ENCODE results near the gene OR1F1. TPM values are rescaled to one million over a fixed set of nuclear protein-coding genes. Genes with fewer than 3 reads are reported as not detected.
A peak's percentile ranks its signal among the peaks of the same experiment; 100 is the strongest.

The OR1F1 gene
- total RNA-seq, 1 experiment from 2014 or later: not detected

DNA sequence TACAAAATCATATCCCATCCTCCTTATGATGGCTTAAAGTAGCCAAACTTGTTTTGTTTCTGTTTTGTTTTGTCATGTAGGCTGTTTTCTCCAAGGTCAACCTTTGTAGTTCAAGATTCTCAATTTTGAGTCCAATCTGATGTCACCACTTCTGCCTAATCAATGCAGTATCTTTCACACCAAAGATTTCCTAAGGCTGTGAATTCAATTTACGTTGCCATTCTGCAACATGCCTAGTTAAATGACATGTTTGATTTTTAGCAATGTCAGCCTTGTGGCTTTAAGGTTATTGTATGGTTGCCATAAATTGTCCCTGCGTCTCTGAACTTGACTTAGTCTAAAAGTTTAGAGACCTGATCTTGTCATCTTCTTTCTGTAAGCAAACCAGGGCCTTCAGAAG lies 32.8 kb upstream of the OR1F1 start:
- Histone ChIP-seq H3K9me3 (ENCODE audit: low read depth, low read length, poor library complexity, severe bottlenecking) (no peaks in the 10 kb centered on the region), H3K27me3 (replicated peaks; ENCODE audit: insufficient read depth, low read depth, low read length, poor library complexity) (no peaks in the 10 kb centered on the region), H3K4me3 (ENCODE audit: low read depth, low read length, poor library complexity, severe bottlenecking) (no peak overlapping the region), H3K27ac (ENCODE audit: low read depth, low read length, poor library complexity, severe bottlenecking) (no peak overlapping the region), H3K4me1 (ENCODE audit: insufficient read depth, low read length, poor library complexity, severe bottlenecking) (no peaks in the 10 kb centered on the region), H3K36me3 (ENCODE audit: insufficient read depth, low read length, poor library complexity, severe bottlenecking) (no peaks in the 10 kb centered on the region)
- CTCF ChIA-PET: no interaction called here
- no TSS peak for BruUV-seq (replicated peaks)
- POLR2A ChIA-PET (ENCODE audit: low non-redundant PET): no interaction called here
- TF ChIP-seq EZH2 (IDR thresholded peaks at IDR 0.05; ENCODE audit: borderline replicate concordance, low read depth, low read length, poor library complexity, severe bottlenecking): no peak
- TF ChIP-seq, protein P1, sequence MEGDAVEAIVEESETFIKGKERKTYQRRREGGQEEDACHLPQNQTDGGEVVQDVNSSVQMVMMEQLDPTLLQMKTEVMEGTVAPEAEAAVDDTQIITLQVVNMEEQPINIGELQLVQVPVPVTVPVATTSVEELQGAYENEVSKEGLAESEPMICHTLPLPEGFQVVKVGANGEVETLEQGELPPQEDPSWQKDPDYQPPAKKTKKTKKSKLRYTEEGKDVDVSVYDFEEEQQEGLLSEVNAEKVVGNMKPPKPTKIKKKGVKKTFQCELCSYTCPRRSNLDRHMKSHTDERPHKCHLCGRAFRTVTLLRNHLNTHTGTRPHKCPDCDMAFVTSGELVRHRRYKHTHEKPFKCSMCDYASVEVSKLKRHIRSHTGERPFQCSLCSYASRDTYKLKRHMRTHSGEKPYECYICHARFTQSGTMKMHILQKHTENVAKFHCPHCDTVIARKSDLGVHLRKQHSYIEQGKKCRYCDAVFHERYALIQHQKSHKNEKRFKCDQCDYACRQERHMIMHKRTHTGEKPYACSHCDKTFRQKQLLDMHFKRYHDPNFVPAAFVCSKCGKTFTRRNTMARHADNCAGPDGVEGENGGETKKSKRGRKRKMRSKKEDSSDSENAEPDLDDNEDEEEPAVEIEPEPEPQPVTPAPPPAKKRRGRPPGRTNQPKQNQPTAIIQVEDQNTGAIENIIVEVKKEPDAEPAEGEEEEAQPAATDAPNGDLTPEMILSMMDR (conservative IDR thresholded peaks at IDR 0.05; ENCODE audit: low read depth, low read length): no peak
- no peak for DNase-seq (ENCODE audit: low spot score)
- intact Hi-C loops (cut with micrococcal nuclease; ENCODE audit: unreplicated experiment): loop anchor here (10.0 kb wide), 1 partner anchor 100 kb away; no protein-coding TSS in a partner anchor

DNA sequence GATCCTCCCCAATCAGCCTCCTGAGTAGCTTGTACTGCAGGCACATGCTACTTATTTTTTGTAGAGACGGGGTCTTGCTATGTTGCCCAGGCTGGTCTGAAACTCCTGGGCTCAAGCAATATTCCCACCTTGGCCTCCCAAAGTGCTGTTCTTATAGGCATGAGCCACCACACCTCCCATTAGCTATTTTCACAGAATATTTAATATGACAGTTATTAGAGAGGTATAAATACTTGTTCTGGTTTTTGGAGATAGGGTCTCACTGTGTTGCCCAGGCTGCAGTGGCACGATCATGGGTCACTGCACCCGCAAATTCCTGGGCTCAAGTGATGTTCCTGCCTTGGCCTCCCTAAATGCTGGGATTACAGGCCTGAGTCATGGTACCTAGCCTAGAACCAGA lies 32.0 kb upstream of the OR1F1 start:
- Histone ChIP-seq H3K9me3 (ENCODE audit: low read depth, low read length, poor library complexity, severe bottlenecking) (no peaks in the 10 kb centered on the region), H3K4me1 (ENCODE audit: insufficient read depth, low read length, poor library complexity, severe bottlenecking) (no peaks in the 10 kb centered on the region), H3K36me3 (ENCODE audit: insufficient read depth, low read length, poor library complexity, severe bottlenecking) (no peaks in the 10 kb centered on the region), H3K27me3 (replicated peaks; ENCODE audit: insufficient read depth, low read depth, low read length, poor library complexity) (no peaks in the 10 kb centered on the region), H3K4me3 (ENCODE audit: low read depth, low read length, poor library complexity, severe bottlenecking) (no peak overlapping the region), H3K27ac (ENCODE audit: low read depth, low read length, poor library complexity, severe bottlenecking) (no peak overlapping the region)
- intact Hi-C loops (cut with micrococcal nuclease; ENCODE audit: unreplicated experiment): loop anchor here (10.0 kb wide), 1 partner anchor 101 kb away; no protein-coding TSS in a partner anchor
- no TSS peak for BruUV-seq (replicated peaks)
- DNase-seq (ENCODE audit: low spot score): no peak
- TF ChIP-seq, protein P1 (conservative IDR thresholded peaks at IDR 0.05; ENCODE audit: low read depth, low read length): no peak
- no peak for TF ChIP-seq EZH2 (IDR thresholded peaks at IDR 0.05; ENCODE audit: borderline replicate concordance, low read depth, low read length, poor library complexity, severe bottlenecking)
- CTCF ChIA-PET: no interaction called here
- POLR2A ChIA-PET (ENCODE audit: low non-redundant PET): interaction anchor here (0.6 kb wide), 1 partner anchor 524 kb away, joined by 3 read pairs; no protein-coding TSS in a partner anchor

DNA sequence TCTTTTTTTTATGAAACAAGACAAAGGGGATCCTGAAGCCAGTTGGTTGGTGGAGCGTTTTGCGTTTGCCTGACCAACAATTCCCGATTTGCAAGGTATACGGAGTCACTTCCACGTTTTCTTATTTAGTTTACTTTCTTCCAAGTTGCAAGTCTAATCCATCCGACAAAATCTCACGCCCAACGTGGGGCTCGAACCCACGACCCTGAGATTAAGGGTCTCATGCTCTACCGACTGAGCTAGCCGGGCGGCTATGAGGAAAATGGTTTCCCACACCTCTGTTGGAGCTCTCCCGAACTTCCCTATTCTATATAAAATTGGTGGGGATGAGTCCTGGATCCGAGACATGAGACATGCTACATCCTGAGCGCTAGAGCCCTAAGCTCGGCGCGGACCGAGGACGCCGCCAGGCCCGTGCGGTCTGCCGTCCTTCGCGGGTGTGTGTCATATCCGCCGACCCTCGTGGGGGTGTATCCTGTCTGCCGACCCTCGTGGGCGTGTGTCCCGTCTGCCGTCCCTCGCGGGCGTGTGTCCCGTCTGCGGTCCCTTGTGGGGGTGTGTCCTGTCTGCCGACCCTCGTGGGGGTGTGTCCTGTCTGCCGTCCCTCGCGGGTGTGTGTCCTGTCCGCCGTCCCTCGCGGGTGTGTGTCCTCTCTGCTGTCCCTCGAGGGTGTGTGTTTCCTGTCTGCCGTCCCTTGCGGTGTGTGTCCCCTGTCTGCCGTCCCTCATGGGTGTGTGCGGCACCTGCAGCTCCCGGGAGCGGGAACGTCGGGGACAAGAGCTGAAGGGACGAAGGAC lies 30.6 kb upstream of the OR1F1 start:
- H3K36me3 ChIP-seq (ENCODE audit: insufficient read depth, low read length, poor library complexity, severe bottlenecking): no peaks in the 10 kb centered on the region
- intact Hi-C loops (cut with micrococcal nuclease; ENCODE audit: unreplicated experiment): loop anchor here (10.0 kb wide), 1 partner anchor 103 kb away; no protein-coding TSS in a partner anchor
- peak; percentile 96 for DNase-seq (ENCODE audit: low spot score)
- no peaks in the 10 kb centered on the region for H3K4me1 ChIP-seq (ENCODE audit: insufficient read depth, low read length, poor library complexity, severe bottlenecking)
- no peaks in the 10 kb centered on the region for H3K27me3 ChIP-seq (replicated peaks; ENCODE audit: insufficient read depth, low read depth, low read length, poor library complexity)
- BruUV-seq (replicated peaks): TSS peak; percentile 100
- no peak for TF ChIP-seq EZH2 (IDR thresholded peaks at IDR 0.05; ENCODE audit: borderline replicate concordance, low read depth, low read length, poor library complexity, severe bottlenecking)
- TF ChIP-seq, protein P1 (conservative IDR thresholded peaks at IDR 0.05; ENCODE audit: low read depth, low read length): no peak
- H3K9me3 ChIP-seq (ENCODE audit: low read depth, low read length, poor library complexity, severe bottlenecking): no peaks in the 10 kb centered on the region
- POLR2A ChIA-PET (ENCODE audit: low non-redundant PET): no interaction called here
- CTCF ChIA-PET: no interaction called here
- H3K4me3 ChIP-seq (ENCODE audit: low read depth, low read length, poor library complexity, severe bottlenecking): peak overlapping the region; percentile 94
- H3K27ac ChIP-seq (ENCODE audit: low read depth, low read length, poor library complexity, severe bottlenecking): no peak overlapping the region

Measured in A673 (cell line).